BJ (cell line): ENCODE measurements around the gene GNAS-AS1. TPM values are rescaled to one million over a fixed set of nuclear protein-coding genes. Genes with fewer than 3 reads are reported as not detected.

Experiments used
- CTCF ChIA-PET: fragments of 350-600 bp; formaldehyde crosslinking; extraction: SDS; loops from one replicate; lab custom pipeline; 2021; ENCODE audit warnings: antibody characterized with exemption, inconsistent platforms; lab: Yijun Ruan, JAX
- POLR2A ChIA-PET: fragments of 300-600 bp; sonication (Branson Sonifier 250); formaldehyde crosslinking; extraction: SDS; loops from one replicate; lab custom pipeline; 2021; ENCODE audit warnings: antibody characterized with exemption; lab: Charles Lee
- DNase-seq: peaks from one replicate; pipeline ENCODE4 v3.0.0-alpha.2; 2011; ENCODE audit warnings: low read depth
- H3K27me3 ChIP-seq: 2 replicates; pipeline ENCODE4 v1.6.0; 2011; ENCODE audit warnings: low read length; ENCODE audit not compliant: control insufficient read depth, insufficient read depth
- H3K36me3 ChIP-seq: 2 replicates; pipeline ENCODE4 v1.5.1; 2011; ENCODE audit warnings: low read length; ENCODE audit not compliant: control insufficient read depth, insufficient read depth
- H3K4me3 ChIP-seq: 2 replicates; pipeline ENCODE4 v1.5.1; 2011; ENCODE audit warnings: low read depth, mild to moderate bottlenecking, control low read depth, low read length
- polyA plus RNA-seq: library from polyadenylated mRNA; depleted of rRNA; stranded (reverse); fragments of >200 nt; gene quantifications from 2 replicates; pipeline ENCODE4 v1.2.3, GENCODE V29; 2011
- TF ChIP-seq, protein P1 (sequence below): IDR thresholded peaks from 2 replicates; pipeline ENCODE4 v1.5.1; 2011; ENCODE audit warnings: low read depth, mild to moderate bottlenecking, control low read depth, inconsistent platforms, low read length, moderate library complexity; ENCODE audit not compliant: insufficient read depth

Gene GNAS-AS1
- polyA plus RNA-seq, 1 experiment = 0.45 TPM

- DNase-seq = no peak
- CTCF ChIA-PET = interaction anchor here (1.0 kb wide), 1 partner anchor 13 kb away, joined by 3 read pairs; no protein-coding TSS in a partner anchor
- H3K4me3 ChIP-seq = no peak overlapping the region
- TF ChIP-seq, protein P1, sequence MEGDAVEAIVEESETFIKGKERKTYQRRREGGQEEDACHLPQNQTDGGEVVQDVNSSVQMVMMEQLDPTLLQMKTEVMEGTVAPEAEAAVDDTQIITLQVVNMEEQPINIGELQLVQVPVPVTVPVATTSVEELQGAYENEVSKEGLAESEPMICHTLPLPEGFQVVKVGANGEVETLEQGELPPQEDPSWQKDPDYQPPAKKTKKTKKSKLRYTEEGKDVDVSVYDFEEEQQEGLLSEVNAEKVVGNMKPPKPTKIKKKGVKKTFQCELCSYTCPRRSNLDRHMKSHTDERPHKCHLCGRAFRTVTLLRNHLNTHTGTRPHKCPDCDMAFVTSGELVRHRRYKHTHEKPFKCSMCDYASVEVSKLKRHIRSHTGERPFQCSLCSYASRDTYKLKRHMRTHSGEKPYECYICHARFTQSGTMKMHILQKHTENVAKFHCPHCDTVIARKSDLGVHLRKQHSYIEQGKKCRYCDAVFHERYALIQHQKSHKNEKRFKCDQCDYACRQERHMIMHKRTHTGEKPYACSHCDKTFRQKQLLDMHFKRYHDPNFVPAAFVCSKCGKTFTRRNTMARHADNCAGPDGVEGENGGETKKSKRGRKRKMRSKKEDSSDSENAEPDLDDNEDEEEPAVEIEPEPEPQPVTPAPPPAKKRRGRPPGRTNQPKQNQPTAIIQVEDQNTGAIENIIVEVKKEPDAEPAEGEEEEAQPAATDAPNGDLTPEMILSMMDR = no peak
- POLR2A ChIA-PET = no interaction called here
- H3K36me3 ChIP-seq = peaks cover 1% of the 10 kb centered on the region
- H3K27me3 ChIP-seq = peaks cover 11% of the 10 kb centered on the region
These were observed 7.6 kb downstream of the GNAS-AS1 start for GRCh38 chr20:58843128-58843556.

- Histone ChIP-seq H3K36me3 (peaks cover 1% of the 10 kb centered on the region), H3K4me3 (no peak overlapping the region), H3K27me3 (peaks cover 11% of the 10 kb centered on the region)
- CTCF ChIA-PET = no interaction called here
- POLR2A ChIA-PET = no interaction called here
- TF ChIP-seq, protein P1 = no peak
- DNase-seq = no peak
These were observed 8.4 kb downstream of the GNAS-AS1 start for GRCh38 chr20:58842276-58842675.

DNA sequence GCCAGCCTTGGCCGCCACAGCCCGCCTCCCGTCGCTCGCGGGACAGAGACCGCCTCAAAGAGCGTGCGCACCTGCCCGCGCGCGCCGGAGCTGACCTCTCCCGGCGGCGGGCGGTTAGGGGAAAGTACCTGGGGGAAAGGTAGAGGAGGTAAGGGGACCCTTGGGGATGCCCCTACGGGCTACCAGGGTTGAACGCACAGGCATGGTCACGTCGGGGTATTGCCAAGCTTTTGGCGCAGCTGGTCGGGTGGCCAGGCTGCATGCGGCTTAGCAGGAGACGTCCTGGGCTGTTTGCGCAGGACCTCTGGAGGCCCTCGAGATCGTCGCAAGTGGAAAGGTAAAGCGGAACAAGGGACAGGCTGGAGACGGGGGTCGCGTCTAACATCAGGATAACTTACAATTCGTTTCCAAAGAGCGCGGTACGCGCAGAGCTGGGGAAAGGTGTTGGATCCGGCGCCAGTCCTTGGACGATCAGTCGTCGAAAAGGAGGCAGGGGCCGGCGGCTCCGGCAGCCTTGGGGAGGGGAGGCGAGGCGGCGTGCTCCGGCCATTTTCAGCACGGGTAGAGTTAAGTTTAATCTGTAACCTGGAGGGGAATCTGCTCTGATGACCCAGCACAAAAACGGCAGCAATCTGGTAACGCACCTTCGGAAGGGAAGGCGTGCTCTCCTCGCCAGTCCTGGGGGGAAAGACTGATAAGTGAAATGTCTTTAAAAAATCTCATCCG lies 9.0 kb downstream of the GNAS-AS1 start:
- ChIA-PET POLR2A (no interaction called here), CTCF (interaction anchor here (0.8 to 1.0 kb wide), 2 partner anchors 360 to 614 kb away, joined by 3 read pairs; no protein-coding TSS in a partner anchor)
- H3K36me3 ChIP-seq = peaks cover 1% of the 10 kb centered on the region
- no peak overlapping the region for H3K4me3 ChIP-seq
- no peak for DNase-seq
- H3K27me3 ChIP-seq = peaks cover 11% of the 10 kb centered on the region
- TF ChIP-seq, protein P1 = no peak

GRCh38 chr20:58840816-58841538 lies 9.7 kb downstream of the GNAS-AS1 start:
- CTCF ChIA-PET = interaction anchor here (0.8 to 2.5 kb wide), 4 partner anchors 29 to 615 kb away, joined by 3 to 8 read pairs (median 3); no protein-coding TSS in a partner anchor
- no peak for DNase-seq
- TF ChIP-seq, protein P1 = no peak
- Histone ChIP-seq H3K36me3 (peaks cover 1% of the 10 kb centered on the region), H3K4me3 (no peak overlapping the region), H3K27me3 (peaks cover 11% of the 10 kb centered on the region)
- POLR2A ChIA-PET = no interaction called here

- no peak overlapping the region for H3K4me3 ChIP-seq
- TF ChIP-seq, protein P1 = no peak
- DNase-seq = no peak
- peaks cover 11% of the 10 kb centered on the region for H3K27me3 ChIP-seq
- ChIA-PET CTCF (interaction anchor here (0.6 to 3.8 kb wide), 6 partner anchors 30 to 602 kb away, joined by 3 to 16 read pairs (median 3); partner anchors contain the start of gene NPEPL1), POLR2A (no interaction called here)
- peaks cover 1% of the 10 kb centered on the region for H3K36me3 ChIP-seq
These were observed 10.5 kb downstream of the GNAS-AS1 start for GRCh38 chr20:58839991-58840747.
